Mammary epithelial cell (primary cell): ENCODE results near the gene TP53I13.

Source experiments
- CTCF ChIP-seq, 2 donors: IDR thresholded peaks in 1 of 2; conservative IDR thresholded peaks in 1 of 2; 2 replicates each; pipeline ENCODE4 v1.5.1; 2011 to 2012; ENCODE audit warnings: inconsistent platforms in 2 of 2, low read length in 2 of 2, mild to moderate bottlenecking in 2 of 2, control low read depth in 1 of 2, low read depth in 1 of 2; ENCODE audit not compliant: insufficient read depth in 1 of 2; ENCODE audit errors: extremely low read depth in 1 of 2
- EZH2 ChIP-seq: IDR thresholded peaks from 2 replicates; pipeline ENCODE4 v1.6.1; 2012; ENCODE audit warnings: low read length, inconsistent platforms, borderline replicate concordance

GRCh38 chr17:29608986-29609385, 40.5 kb downstream of the TP53I13 start:
- TF ChIP-seq CTCF (conservative IDR thresholded peaks at IDR 0.05 in 1 of 2, IDR thresholded peaks at IDR 0.05 in 1 of 2; ENCODE audit: extremely low read depth in 1 of 2, insufficient read depth in 1 of 2, low read depth in 1 of 2, low read length in 2 of 2) (no peak), EZH2 (no peak)
